Epithelial cell of esophagus (primary cell): Measurements from ENCODE around the gene DRAM1.

Experiments used
- DNase-seq: peaks from one replicate; pipeline ENCODE4 v3.0.0; 2010; ENCODE audit warnings: low read depth
- H3K4me3 ChIP-seq: 2 replicates; pipeline ENCODE4 v1.5.1; 2011; ENCODE audit warnings: mild to moderate bottlenecking, low read length, control low read depth
- CTCF ChIP-seq: IDR thresholded peaks from 2 replicates; pipeline ENCODE4 v1.5.1; 2011; ENCODE audit warnings: low read depth, mild to moderate bottlenecking, low read length, control low read depth, inconsistent platforms; ENCODE audit not compliant: insufficient read depth; ENCODE audit errors: missing control alignments

DRAM1 gene

GRCh38 chr12:101924618-101925017 is 47.2 kb downstream of the DRAM1 start:
- TF ChIP-seq CTCF = no peak
- H3K4me3 ChIP-seq = no peak overlapping the region
- no peak for DNase-seq

- peak; percentile 89 for DNase-seq
- no peak for TF ChIP-seq CTCF
- no peak overlapping the region for H3K4me3 ChIP-seq
These were observed 48.0 kb downstream of the DRAM1 start for GRCh38 chr12:101925361-101925760.

DNA sequence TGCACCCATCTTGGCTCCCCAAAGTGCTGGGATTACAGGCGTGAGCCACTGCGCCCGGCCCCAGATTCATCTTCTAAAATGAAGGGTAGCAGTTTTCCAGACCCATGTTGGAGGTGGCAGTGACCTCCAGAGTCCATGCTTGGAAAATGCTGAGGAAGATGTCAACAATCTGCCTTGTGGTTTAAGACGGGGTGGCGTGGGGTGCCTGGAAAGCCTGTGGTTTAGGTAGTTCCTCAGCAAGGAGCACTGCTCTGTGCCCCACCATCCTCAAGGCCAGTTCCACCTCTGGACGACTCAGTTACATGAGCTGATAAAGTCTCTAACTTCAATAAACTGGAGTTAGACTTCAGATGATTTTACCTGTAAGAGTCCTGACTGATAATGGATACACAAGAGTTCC is 48.6 kb downstream of the DRAM1 start:
- DNase-seq = no peak
- no peak for TF ChIP-seq CTCF
- H3K4me3 ChIP-seq = no peak overlapping the region

DNA sequence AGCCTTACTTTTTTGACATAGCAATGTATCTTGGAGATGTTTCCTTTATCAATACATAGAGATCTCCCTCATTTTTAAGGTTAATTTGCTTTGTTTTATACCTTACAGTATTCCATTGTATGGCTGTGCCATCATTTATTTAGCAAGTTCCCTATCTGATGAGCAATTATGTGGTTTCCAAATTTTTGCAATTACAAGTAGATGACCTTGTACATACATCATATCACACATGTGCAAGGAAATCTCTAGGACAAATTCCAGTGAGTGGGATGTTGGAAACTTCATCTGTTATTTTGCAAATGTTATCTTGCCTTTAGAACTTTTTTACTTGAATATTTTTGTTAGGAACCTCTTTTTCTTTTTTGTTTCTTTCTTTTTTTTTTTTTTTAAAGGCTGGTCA is 49.7 kb downstream of the DRAM1 start:
- no peak for TF ChIP-seq CTCF
- DNase-seq = no peak
- H3K4me3 ChIP-seq = no peak overlapping the region

GRCh38 chr12:101927999-101928398 is 50.6 kb downstream of the DRAM1 start:
- TF ChIP-seq CTCF = no peak
- no peak overlapping the region for H3K4me3 ChIP-seq
- no peak for DNase-seq

- no peak for DNase-seq
- H3K4me3 ChIP-seq = no peak overlapping the region
- TF ChIP-seq CTCF = no peak
These were observed 51.2 kb downstream of the DRAM1 start for GRCh38 chr12:101928556-101928955.

- no peak overlapping the region for H3K4me3 ChIP-seq
- no peak for TF ChIP-seq CTCF
- DNase-seq = no peak
These were observed 52.1 kb downstream of the DRAM1 start for GRCh38 chr12:101929365-101930041.
